Prostate gland (tissue), 2 donors: ENCODE measurements around the gene CYB5RL.

Source experiments
- CTCF ChIP-seq, 4 experiments: fragments of 200-600 bp in 2 of 4; fragments of 450-650 bp in 2 of 4; sonication (generic) in 2 of 4; IDR thresholded peaks; 1 replicate in 3 of 4; 2 replicates in 1 of 4; pipeline ENCODE4 v1.5.1; 2016 to 2019; ENCODE audit warnings: antibody characterized with exemption in 4 of 4, mild to moderate bottlenecking in 2 of 4, moderate library complexity in 2 of 4
- POLR2A ChIP-seq: fragments of 450-650 bp; IDR thresholded peaks from one replicate; pipeline ENCODE4 v1.6.1; 2016; ENCODE audit warnings: antibody characterized with exemption, mild to moderate bottlenecking
- POLR2AphosphoS5 ChIP-seq: sonication (generic); formaldehyde crosslinking; IDR thresholded peaks from one replicate; pipeline ENCODE4 v1.6.1; 2017; ENCODE audit warnings: antibody characterized with exemption

- TF ChIP-seq CTCF (IDR thresholded peaks at IDR 0.05) (no peak), POLR2A (no peak), POLR2AphosphoS5 (no peak)
These were observed 25.7 kb downstream of the CYB5RL start for GRCh38 chr1:54174106-54174505.
